ENCODE results near the gene MB. TPM values are rescaled to one million over a fixed set of nuclear protein-coding genes. Genes with fewer than 3 reads are reported as not detected.

MB gene
- total RNA-seq, 3 donors from 2014 or later, result 0.48 to 13.1 (median 10.0) TPM

DNA sequence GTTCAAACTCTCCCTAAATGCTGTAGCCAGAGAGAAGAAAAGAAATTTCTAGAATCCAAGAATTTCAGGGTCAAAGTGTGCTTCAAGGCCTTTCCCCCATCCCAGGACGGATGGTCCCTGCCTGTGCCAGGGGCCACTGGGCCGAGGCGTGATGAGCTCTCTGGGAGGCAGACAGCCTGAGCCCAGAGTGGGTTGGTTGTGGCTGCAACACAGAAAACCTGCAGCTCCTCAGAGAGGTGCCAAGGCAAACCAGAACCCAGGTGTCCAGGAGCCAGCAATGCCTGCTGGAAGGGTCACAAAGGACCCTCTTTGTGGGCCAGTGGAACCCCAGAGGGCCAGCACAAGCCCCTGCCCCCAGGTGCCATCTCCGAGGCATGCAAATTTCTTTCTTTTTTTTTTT, 28.5 kb upstream of the MB start:
- Histone ChIP-seq H3K36me3 (no peaks in the 10 kb centered on the region), H3K4me3 (no peak overlapping the region), H3K27ac (no peak overlapping the region), H3K4me1 (peaks cover 9 to 15% of the 10 kb centered on the region in 2 donors), H3K9me3 (no peaks in the 10 kb centered on the region), H3K27me3 (no peaks in the 10 kb centered on the region)
- DNase-seq (ENCODE audit: low spot score in 2 of 2), result no peak
- TF ChIP-seq, protein P1, sequence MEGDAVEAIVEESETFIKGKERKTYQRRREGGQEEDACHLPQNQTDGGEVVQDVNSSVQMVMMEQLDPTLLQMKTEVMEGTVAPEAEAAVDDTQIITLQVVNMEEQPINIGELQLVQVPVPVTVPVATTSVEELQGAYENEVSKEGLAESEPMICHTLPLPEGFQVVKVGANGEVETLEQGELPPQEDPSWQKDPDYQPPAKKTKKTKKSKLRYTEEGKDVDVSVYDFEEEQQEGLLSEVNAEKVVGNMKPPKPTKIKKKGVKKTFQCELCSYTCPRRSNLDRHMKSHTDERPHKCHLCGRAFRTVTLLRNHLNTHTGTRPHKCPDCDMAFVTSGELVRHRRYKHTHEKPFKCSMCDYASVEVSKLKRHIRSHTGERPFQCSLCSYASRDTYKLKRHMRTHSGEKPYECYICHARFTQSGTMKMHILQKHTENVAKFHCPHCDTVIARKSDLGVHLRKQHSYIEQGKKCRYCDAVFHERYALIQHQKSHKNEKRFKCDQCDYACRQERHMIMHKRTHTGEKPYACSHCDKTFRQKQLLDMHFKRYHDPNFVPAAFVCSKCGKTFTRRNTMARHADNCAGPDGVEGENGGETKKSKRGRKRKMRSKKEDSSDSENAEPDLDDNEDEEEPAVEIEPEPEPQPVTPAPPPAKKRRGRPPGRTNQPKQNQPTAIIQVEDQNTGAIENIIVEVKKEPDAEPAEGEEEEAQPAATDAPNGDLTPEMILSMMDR (IDR thresholded peaks at IDR 0.05), result no peak
- TF ChIP-seq POLR2A (IDR thresholded peaks at IDR 0.05), result no peak
- TF ChIP-seq POLR2AphosphoS5 (IDR thresholded peaks at IDR 0.05), result no peak
- intact Hi-C loops (cut with DNase I; ENCODE audit: low total_unique reads), result no loop called here

GRCh38 chr22:35643991-35644390, 26.9 kb upstream of the MB start:
- intact Hi-C loops (cut with DNase I; ENCODE audit: low total_unique reads), result no loop called here
- no peak for DNase-seq (ENCODE audit: low spot score in 2 of 2)

GRCh38 chr22:35642305-35642741, 25.2 kb upstream of the MB start:
- no peak for DNase-seq (ENCODE audit: low spot score in 2 of 2)
- H3K27me3 ChIP-seq, result no peaks in the 10 kb centered on the region
- no peaks in the 10 kb centered on the region for H3K9me3 ChIP-seq
- H3K36me3 ChIP-seq, result no peaks in the 10 kb centered on the region
- intact Hi-C loops (cut with DNase I; ENCODE audit: low total_unique reads), result no loop called here
- H3K4me1 ChIP-seq, result peaks cover 19 to 22% of the 10 kb centered on the region in 2 donors
- no peak for TF ChIP-seq POLR2AphosphoS5 (IDR thresholded peaks at IDR 0.05)
- TF ChIP-seq POLR2A (IDR thresholded peaks at IDR 0.05), result no peak
- TF ChIP-seq, protein P1 (IDR thresholded peaks at IDR 0.05), result no peak
- H3K27ac ChIP-seq, result no peak overlapping the region
- H3K4me3 ChIP-seq, result no peak overlapping the region

More at GRCh38 chr22:35643991-35644390, 26.9 kb upstream of the MB start:
- H3K4me1 ChIP-seq, result peaks cover 9 to 15% of the 10 kb centered on the region in 2 donors
- no peaks in the 10 kb centered on the region for H3K9me3 ChIP-seq
- H3K4me3 ChIP-seq, result no peak overlapping the region
- H3K27ac ChIP-seq, result no peak overlapping the region
- no peaks in the 10 kb centered on the region for H3K36me3 ChIP-seq
- no peaks in the 10 kb centered on the region for H3K27me3 ChIP-seq
- TF ChIP-seq, protein P1 (IDR thresholded peaks at IDR 0.05), result no peak
- no peak for TF ChIP-seq POLR2AphosphoS5 (IDR thresholded peaks at IDR 0.05)
- TF ChIP-seq POLR2A (IDR thresholded peaks at IDR 0.05), result no peak

DNA sequence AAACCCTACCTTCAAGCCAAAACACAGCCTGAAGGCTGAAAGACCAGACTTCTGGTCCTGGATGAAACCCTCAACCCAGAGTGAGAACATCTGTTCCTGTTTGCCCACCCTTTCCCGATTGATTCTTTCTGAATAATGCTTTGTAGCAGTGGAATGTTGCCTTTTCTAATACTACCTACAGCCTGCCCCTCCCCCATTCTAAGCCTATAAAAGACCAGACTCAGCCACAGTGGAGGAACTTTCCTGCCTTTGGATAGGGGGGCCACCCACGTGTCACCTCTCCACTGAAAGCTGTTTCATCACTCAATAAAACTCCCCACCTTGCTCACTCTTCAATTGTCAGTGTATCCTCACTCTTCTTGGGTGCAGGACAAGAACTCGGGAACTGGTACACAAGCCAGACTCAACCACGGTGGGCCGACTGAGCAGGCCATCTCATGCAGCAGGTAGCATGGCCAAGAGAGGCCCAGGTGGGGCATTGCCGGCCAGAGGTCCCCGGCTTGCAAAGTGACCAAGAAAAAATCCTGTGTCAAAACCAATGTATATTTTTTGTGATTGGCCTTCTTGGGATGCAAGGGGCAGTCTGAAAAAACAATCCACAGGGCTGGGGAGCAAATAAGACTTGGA, 24.5 kb upstream of the MB start:
- intact Hi-C loops (cut with DNase I; ENCODE audit: low total_unique reads), result no loop called here
- Histone ChIP-seq H3K27ac (peak overlapping the region in 1 of 2 donors; percentile 3), H3K36me3 (no peaks in the 10 kb centered on the region), H3K4me3 (no peak overlapping the region), H3K9me3 (no peaks in the 10 kb centered on the region), H3K27me3 (no peaks in the 10 kb centered on the region), H3K4me1 (peaks cover 14 to 15% of the 10 kb centered on the region in 2 donors)
- peak in 1 of 2 donors; percentile 16 for DNase-seq (ENCODE audit: low spot score in 2 of 2)
- no peak for TF ChIP-seq POLR2A (IDR thresholded peaks at IDR 0.05)
- TF ChIP-seq, protein P1 (IDR thresholded peaks at IDR 0.05), result no peak
- no peak for TF ChIP-seq POLR2AphosphoS5 (IDR thresholded peaks at IDR 0.05)

DNA sequence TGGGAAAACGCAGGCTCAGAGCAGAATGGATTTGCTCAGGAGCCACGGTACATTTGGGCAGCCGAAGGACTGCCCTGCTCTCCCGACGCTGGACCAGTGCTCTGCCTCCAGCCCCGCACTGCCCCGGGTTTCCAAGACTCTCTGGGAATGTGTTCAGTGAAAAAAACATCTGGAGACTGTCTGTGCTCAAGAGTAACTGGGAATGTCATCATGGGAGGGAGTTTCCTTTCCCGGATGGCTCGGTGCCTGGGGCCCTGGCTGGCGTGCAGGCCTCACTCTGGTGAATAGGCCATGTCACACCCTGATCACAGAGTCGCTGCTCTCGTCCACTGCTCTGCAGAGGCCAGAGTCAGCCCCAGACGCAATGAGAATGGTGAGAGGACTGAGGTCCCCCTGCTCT, 21.3 kb upstream of the MB start:
- DNase-seq (ENCODE audit: low spot score in 2 of 2), result peak; percentile 71
- Histone ChIP-seq H3K4me1 (peaks cover 10 to 15% of the 10 kb centered on the region in 2 donors), H3K36me3 (no peaks in the 10 kb centered on the region), H3K27me3 (no peaks in the 10 kb centered on the region), H3K4me3 (peak overlapping the region in 1 of 3 donors; percentile 41), H3K27ac (peak overlapping the region; percentile 83 to 94), H3K9me3 (no peaks in the 10 kb centered on the region)
- TF ChIP-seq, protein P1 (IDR thresholded peaks at IDR 0.05), result no peak
- peak; percentile 27 to 81 (median 65) for TF ChIP-seq POLR2AphosphoS5 (IDR thresholded peaks at IDR 0.05)
- intact Hi-C loops (cut with DNase I; ENCODE audit: low total_unique reads), result no loop called here

Measured in breast epithelium (tissue), 4 donors.